AG09309 (cell line): ENCODE measurements around the gene GMFB.

Experiments used
- DNase-seq: peaks from one replicate; pipeline ENCODE4 v3.0.0-alpha.2; 2010; ENCODE audit warnings: low read depth
- H3K4me3 ChIP-seq: 2 replicates; pipeline ENCODE4 v1.5.1; 2011; ENCODE audit warnings: mild to moderate bottlenecking, low read depth, low read length, moderate library complexity; ENCODE audit not compliant: control insufficient read depth
- CTCF ChIP-seq: IDR thresholded peaks from 2 replicates; pipeline ENCODE4 v1.5.1; 2011; ENCODE audit warnings: mild to moderate bottlenecking, low read depth, low read length, inconsistent platforms; ENCODE audit not compliant: insufficient read depth, control insufficient read depth; ENCODE audit errors: missing control alignments

Gene GMFB

GRCh38 chr14:54425068-54425467 is 63.7 kb downstream of the GMFB start:
- H3K4me3 ChIP-seq = no peak overlapping the region
- TF ChIP-seq CTCF = no peak
- DNase-seq = no peak
